GM23338 (cell line): ENCODE measurements around the gene LRBA. TPM values are rescaled to one million over a fixed set of nuclear protein-coding genes. Genes with fewer than 3 reads are reported as not detected.

Experiments used
- ATAC-seq: fragments of 200-7000 bp; cut with Tn5 transposase; 3 replicates; pipeline ENCODE4 v1.9.1; 2020
- DNase-seq: peaks from one replicate; pipeline ENCODE4 v3.0.0-alpha.2; 2015; ENCODE audit warnings: low spot score
- H2AFZ ChIP-seq: fragments of 200-600 bp; sonication (generic); 2 replicates; pipeline ENCODE4 v1.8.0; 2016; ENCODE audit warnings: antibody characterized with exemption, mild to moderate bottlenecking, moderate library complexity
- H3F3A ChIP-seq: fragments of 200-600 bp; sonication (generic); replicated peaks from 2 replicates; pipeline ENCODE4 v1.8.0; 2017; ENCODE audit warnings: antibody characterized with exemption, mixed run types, low read depth
- H3K27ac ChIP-seq: fragments of 200-600 bp; sonication (generic); 2 replicates; pipeline ENCODE4 v1.6.1; 2016; ENCODE audit warnings: low read depth
- H3K27me3 ChIP-seq: fragments of 200-600 bp; sonication (generic); 2 replicates; pipeline ENCODE4 v1.8.0; 2016; ENCODE audit warnings: mild to moderate bottlenecking, mixed run types, moderate library complexity; ENCODE audit not compliant: insufficient read depth
- H3K36me3 ChIP-seq: fragments of 200-600 bp; sonication (generic); 2 replicates; pipeline ENCODE4 v1.8.0; 2016; ENCODE audit warnings: mild to moderate bottlenecking; ENCODE audit not compliant: insufficient read depth
- H3K4me1 ChIP-seq: fragments of 200-600 bp; sonication (generic); 2 replicates; pipeline ENCODE4 v1.8.0; 2016; ENCODE audit warnings: mild to moderate bottlenecking, moderate library complexity; ENCODE audit not compliant: insufficient read depth
- H3K4me2 ChIP-seq: fragments of 200-600 bp; sonication (generic); 2 replicates; pipeline ENCODE4 v1.7.1; 2017; ENCODE audit warnings: mixed run types
- H3K4me3 ChIP-seq: fragments of 200-600 bp; sonication (generic); 2 replicates; pipeline ENCODE4 v1.6.1; 2016; ENCODE audit warnings: mixed run types
- H3K79me2 ChIP-seq: fragments of 200-600 bp; sonication (generic); replicated peaks from 2 replicates; pipeline ENCODE4 v1.8.0; 2017; ENCODE audit warnings: mild to moderate bottlenecking; ENCODE audit not compliant: insufficient read depth
- H3K9me2 ChIP-seq: fragments of 200-600 bp; sonication (generic); 2 replicates; pipeline ENCODE4 v1.8.0; 2017; ENCODE audit not compliant: insufficient read depth
- H4K20me1 ChIP-seq: fragments of 200-600 bp; sonication (generic); replicated peaks from 2 replicates; pipeline ENCODE4 v1.8.0; 2017; ENCODE audit warnings: mild to moderate bottlenecking; ENCODE audit not compliant: insufficient read depth
- H3K27ac Mint-ChIP-seq: 2 replicates; pipeline ENCODE4 v1.8.0; 2020; ENCODE audit warnings: inconsistent platforms, mild to moderate bottlenecking, moderate library complexity, mixed read lengths
- H3K27me3 Mint-ChIP-seq: 3 replicates; pipeline ENCODE4 v1.8.0; 2022; ENCODE audit warnings: low read depth, mild to moderate bottlenecking, moderate library complexity, mixed read lengths, inconsistent platforms; ENCODE audit not compliant: insufficient read depth, poor library complexity
- H3K36me3 Mint-ChIP-seq: 3 replicates; pipeline ENCODE4 v1.8.0; 2021; ENCODE audit warnings: low read depth, mild to moderate bottlenecking, inconsistent platforms, moderate library complexity, mixed read lengths
- H3K4me1 Mint-ChIP-seq: 3 replicates; pipeline ENCODE4 v1.8.0; 2020; ENCODE audit warnings: mild to moderate bottlenecking, inconsistent platforms, mixed read lengths
- H3K4me3 Mint-ChIP-seq: 3 replicates; pipeline ENCODE4 v1.8.0; 2021; ENCODE audit warnings: moderate library complexity, mild to moderate bottlenecking, inconsistent platforms, mixed read lengths
- H3K9me3 Mint-ChIP-seq: 3 replicates; pipeline ENCODE4 v1.8.0; 2020; ENCODE audit warnings: moderate library complexity, mild to moderate bottlenecking, inconsistent platforms, mixed read lengths
- CREB1 ChIP-seq: fragments of 250-450 bp; sonication (Bioruptor Pico); IDR thresholded peaks from 2 replicates; pipeline ENCODE4 v1.5.0; 2020; ENCODE audit warnings: low read depth, mild to moderate bottlenecking, moderate library complexity
- CTCF ChIP-seq, 2 experiments: fragments of 200-600 bp in 1 of 2; sonication (generic) in 1 of 2; conservative IDR thresholded peaks; 2 replicates each; pipeline versions ENCODE4 v1.5.1 to v1.6.1; 2016 to 2017; ENCODE audit warnings: antibody characterized with exemption in 2 of 2, low read depth in 2 of 2, mild to moderate bottlenecking in 2 of 2, moderate library complexity in 1 of 2
- ETS1 ChIP-seq: IDR thresholded peaks from 2 replicates; pipeline ENCODE4 v1.6.1; 2016; ENCODE audit warnings: antibody characterized with exemption
- EZH2 ChIP-seq: fragments of 200-600 bp; sonication (generic); IDR thresholded peaks from one replicate; pipeline ENCODE4 v1.8.0; 2017; ENCODE audit warnings: antibody characterized with exemption, mild to moderate bottlenecking, low read depth; ENCODE audit not compliant: unreplicated experiment
- EZH2phosphoT487 ChIP-seq: fragments of 200-600 bp; sonication (generic); IDR thresholded peaks from one replicate; pipeline ENCODE4 v1.8.1; 2018; ENCODE audit warnings: antibody characterized with exemption; ENCODE audit not compliant: unreplicated experiment
- JUNB ChIP-seq: IDR thresholded peaks from one replicate; pipeline ENCODE4 v1.6.1; 2016; ENCODE audit warnings: antibody characterized with exemption; ENCODE audit not compliant: unreplicated experiment
- NANOG ChIP-seq: IDR thresholded peaks from 2 replicates; pipeline ENCODE4 v1.6.1; 2016; ENCODE audit warnings: antibody characterized with exemption, borderline replicate concordance
- POLR2AphosphoS5 ChIP-seq: IDR thresholded peaks from 2 replicates; pipeline ENCODE4 v1.6.1; 2016; ENCODE audit warnings: antibody characterized with exemption, low read depth
- STAT1 ChIP-seq: IDR thresholded peaks from one replicate; pipeline ENCODE4 v1.6.1; 2016; ENCODE audit warnings: antibody characterized with exemption; ENCODE audit not compliant: unreplicated experiment
- ZNF114 ChIP-seq: fragments of 250-450 bp; sonication (Bioruptor Pico); IDR thresholded peaks from 2 replicates; pipeline ENCODE4 v1.5.0; 2020; ENCODE audit warnings: mild to moderate bottlenecking, moderate library complexity
- ZNF331 ChIP-seq: fragments of 250-450 bp; sonication (Bioruptor Pico); IDR thresholded peaks from 2 replicates; pipeline ENCODE4 v1.5.0; 2020; ENCODE audit warnings: low read depth, mild to moderate bottlenecking, moderate library complexity
- polyA plus RNA-seq: library from polyadenylated mRNA; unstranded; fragments of >200 nt; fragmentation: Nextera tagmentation; extraction: Ambion mirVana; gene quantifications from 2 replicates; pipeline ENCODE4 v1.2.1, GENCODE V29; 2016
- total RNA-seq: library from RNA; depleted of rRNA; stranded (reverse); fragments of >200 nt; shearing (Covaris generic); gene quantifications from 2 replicates; pipeline ENCODE4 v1.2.3, GENCODE V29; 2014
- TF ChIP-seq, protein P1 (sequence below): fragments of 250-450 bp; sonication (Bioruptor Pico); IDR thresholded peaks from 2 replicates; pipeline ENCODE4 v1.5.0; 2020; ENCODE audit warnings: mild to moderate bottlenecking, moderate library complexity
- TF ChIP-seq, protein P2 (sequence below): IDR thresholded peaks from one replicate; pipeline ENCODE4 v1.6.1; 2018; ENCODE audit warnings: antibody characterized with exemption; ENCODE audit not compliant: unreplicated experiment

LRBA gene
- total and polyA plus RNA-seq, 2 experiments from 2014 or later = 23.3 to 126 TPM

GRCh38 chr4:150501009-150501727 is 513.9 kb downstream of the LRBA start:
- Histone ChIP-seq H3K27me3 (no peaks in the 10 kb centered on the region), H3K4me2 (no peak overlapping the region), H2AFZ (no peak overlapping the region), H3K36me3 (0 out of 2 replicates have a peak, but pooled peaks cover 6% of the 10 kb centered on the region), H3K27ac (no peak overlapping the region), H3K4me3 (no peak overlapping the region), H3K79me2 (no peaks in the 10 kb centered on the region), H3K9me2 (no peaks in the 10 kb centered on the region), H3K4me1 (no peaks in the 10 kb centered on the region), H4K20me1 (no peaks in the 10 kb centered on the region), H3F3A (no peaks in the 10 kb centered on the region)
- ATAC-seq (no peak), DNase-seq (no peak)
- Mint-ChIP-seq H3K27ac (no peak overlapping the region), H3K4me3 (no peak overlapping the region), H3K27me3 (peaks cover 6% of the 10 kb centered on the region), H3K36me3 (peaks cover 39% of the 10 kb centered on the region), H3K9me3 (peaks cover 38% of the 10 kb centered on the region), H3K4me1 (no peaks in the 10 kb centered on the region)
- TF ChIP-seq POLR2AphosphoS5 (no peak), NANOG (no peak), JUNB (no peak), CTCF (conservative IDR thresholded peaks at IDR 0.05; ENCODE audit: low read depth in 2 of 2) (no peak), EZH2phosphoT487 (no peak), CREB1 (CRISPR knock-in tag) (no peak), STAT1 (no peak), ZNF331 (CRISPR knock-in tag) (no peak), ETS1 (no peak), ZNF114 (CRISPR knock-in tag) (no peak), EZH2 (no peak)
- TF ChIP-seq, protein P1, sequence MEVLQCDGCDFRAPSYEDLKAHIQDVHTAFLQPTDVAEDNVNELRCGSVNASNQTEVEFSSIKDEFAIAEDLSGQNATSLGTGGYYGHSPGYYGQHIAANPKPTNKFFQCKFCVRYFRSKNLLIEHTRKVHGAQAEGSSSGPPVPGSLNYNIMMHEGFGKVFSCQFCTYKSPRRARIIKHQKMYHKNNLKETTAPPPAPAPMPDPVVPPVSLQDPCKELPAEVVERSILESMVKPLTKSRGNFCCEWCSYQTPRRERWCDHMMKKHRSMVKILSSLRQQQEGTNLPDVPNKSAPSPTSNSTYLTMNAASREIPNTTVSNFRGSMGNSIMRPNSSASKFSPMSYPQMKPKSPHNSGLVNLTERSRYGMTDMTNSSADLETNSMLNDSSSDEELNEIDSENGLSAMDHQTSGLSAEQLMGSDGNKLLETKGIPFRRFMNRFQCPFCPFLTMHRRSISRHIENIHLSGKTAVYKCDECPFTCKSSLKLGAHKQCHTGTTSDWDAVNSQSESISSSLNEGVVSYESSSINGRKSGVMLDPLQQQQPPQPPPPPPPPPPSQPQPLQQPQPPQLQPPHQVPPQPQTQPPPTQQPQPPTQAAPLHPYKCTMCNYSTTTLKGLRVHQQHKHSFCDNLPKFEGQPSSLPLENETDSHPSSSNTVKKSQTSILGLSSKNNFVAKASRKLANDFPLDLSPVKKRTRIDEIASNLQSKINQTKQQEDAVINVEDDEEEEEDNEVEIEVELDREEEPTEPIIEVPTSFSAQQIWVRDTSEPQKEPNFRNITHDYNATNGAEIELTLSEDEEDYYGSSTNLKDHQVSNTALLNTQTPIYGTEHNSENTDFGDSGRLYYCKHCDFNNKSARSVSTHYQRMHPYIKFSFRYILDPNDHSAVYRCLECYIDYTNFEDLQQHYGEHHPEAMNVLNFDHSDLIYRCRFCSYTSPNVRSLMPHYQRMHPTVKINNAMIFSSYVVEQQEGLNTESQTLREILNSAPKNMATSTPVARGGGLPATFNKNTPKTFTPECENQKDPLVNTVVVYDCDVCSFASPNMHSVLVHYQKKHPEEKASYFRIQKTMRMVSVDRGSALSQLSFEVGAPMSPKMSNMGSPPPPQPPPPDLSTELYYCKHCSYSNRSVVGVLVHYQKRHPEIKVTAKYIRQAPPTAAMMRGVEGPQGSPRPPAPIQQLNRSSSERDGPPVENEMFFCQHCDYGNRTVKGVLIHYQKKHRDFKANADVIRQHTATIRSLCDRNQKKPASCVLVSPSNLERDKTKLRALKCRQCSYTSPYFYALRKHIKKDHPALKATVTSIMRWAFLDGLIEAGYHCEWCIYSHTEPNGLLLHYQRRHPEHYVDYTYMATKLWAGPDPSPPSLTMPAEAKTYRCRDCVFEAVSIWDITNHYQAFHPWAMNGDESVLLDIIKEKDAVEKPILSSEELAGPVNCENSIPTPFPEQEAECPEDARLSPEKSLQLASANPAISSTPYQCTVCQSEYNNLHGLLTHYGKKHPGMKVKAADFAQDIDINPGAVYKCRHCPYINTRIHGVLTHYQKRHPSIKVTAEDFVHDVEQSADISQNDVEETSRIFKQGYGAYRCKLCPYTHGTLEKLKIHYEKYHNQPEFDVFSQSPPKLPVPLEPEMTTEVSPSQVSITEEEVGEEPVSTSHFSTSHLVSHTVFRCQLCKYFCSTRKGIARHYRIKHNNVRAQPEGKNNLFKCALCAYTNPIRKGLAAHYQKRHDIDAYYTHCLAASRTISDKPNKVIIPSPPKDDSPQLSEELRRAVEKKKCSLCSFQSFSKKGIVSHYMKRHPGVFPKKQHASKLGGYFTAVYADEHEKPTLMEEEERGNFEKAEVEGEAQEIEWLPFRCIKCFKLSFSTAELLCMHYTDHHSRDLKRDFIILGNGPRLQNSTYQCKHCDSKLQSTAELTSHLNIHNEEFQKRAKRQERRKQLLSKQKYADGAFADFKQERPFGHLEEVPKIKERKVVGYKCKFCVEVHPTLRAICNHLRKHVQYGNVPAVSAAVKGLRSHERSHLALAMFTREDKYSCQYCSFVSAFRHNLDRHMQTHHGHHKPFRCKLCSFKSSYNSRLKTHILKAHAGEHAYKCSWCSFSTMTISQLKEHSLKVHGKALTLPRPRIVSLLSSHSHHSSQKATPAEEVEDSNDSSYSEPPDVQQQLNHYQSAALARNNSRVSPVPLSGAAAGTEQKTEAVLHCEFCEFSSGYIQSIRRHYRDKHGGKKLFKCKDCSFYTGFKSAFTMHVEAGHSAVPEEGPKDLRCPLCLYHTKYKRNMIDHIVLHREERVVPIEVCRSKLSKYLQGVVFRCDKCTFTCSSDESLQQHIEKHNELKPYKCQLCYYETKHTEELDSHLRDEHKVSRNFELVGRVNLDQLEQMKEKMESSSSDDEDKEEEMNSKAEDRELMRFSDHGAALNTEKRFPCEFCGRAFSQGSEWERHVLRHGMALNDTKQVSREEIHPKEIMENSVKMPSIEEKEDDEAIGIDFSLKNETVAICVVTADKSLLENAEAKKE (CRISPR knock-in tag) = no peak
- TF ChIP-seq, protein P2, sequence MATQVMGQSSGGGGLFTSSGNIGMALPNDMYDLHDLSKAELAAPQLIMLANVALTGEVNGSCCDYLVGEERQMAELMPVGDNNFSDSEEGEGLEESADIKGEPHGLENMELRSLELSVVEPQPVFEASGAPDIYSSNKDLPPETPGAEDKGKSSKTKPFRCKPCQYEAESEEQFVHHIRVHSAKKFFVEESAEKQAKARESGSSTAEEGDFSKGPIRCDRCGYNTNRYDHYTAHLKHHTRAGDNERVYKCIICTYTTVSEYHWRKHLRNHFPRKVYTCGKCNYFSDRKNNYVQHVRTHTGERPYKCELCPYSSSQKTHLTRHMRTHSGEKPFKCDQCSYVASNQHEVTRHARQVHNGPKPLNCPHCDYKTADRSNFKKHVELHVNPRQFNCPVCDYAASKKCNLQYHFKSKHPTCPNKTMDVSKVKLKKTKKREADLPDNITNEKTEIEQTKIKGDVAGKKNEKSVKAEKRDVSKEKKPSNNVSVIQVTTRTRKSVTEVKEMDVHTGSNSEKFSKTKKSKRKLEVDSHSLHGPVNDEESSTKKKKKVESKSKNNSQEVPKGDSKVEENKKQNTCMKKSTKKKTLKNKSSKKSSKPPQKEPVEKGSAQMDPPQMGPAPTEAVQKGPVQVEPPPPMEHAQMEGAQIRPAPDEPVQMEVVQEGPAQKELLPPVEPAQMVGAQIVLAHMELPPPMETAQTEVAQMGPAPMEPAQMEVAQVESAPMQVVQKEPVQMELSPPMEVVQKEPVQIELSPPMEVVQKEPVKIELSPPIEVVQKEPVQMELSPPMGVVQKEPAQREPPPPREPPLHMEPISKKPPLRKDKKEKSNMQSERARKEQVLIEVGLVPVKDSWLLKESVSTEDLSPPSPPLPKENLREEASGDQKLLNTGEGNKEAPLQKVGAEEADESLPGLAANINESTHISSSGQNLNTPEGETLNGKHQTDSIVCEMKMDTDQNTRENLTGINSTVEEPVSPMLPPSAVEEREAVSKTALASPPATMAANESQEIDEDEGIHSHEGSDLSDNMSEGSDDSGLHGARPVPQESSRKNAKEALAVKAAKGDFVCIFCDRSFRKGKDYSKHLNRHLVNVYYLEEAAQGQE = no peak
